HG02678 (cell line): ENCODE measurements around the gene CILP2.

Experiments
- ATAC-seq: cut with Tn5 transposase; IDR thresholded peaks from one replicate; pipeline ENCODE4 v1.9.1; 2021; ENCODE audit warnings: mild to moderate bottlenecking, moderate library complexity; ENCODE audit not compliant: unreplicated experiment

CILP2 gene

DNA sequence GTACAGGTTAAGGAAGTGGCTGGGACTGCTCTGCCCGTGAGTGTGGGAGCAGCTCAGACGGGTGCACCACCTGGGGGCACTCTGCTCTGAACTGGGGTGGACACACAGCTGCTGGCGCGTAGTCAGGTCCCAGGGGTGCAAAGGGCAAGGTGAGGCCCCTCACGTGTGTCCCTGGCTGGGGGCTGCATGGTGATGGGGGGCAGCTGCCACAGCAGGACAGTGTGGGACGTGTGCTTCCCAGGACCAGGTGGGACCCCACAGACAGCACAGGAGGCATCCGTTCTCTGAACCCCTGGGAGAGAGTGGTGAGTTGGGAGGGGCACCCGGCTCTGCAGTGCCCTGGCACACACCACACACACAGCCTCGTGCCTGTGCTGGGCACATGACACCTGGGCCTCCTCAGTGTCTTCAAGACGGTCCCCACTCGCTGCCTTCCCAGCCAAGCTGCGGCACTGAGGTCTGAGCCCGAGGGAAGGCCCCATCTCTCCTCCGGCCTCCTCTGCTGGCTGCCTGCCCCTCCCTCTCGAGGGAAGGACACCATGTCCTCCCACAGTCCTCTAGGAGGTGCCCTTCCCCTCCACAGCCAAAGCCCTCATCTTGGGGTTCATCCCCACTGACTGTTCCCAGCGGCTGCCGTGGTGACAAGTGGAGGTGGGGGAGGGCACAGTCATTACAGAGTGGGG lies 24.7 kb downstream of the CILP2 start:
- ATAC-seq = no peak

DNA sequence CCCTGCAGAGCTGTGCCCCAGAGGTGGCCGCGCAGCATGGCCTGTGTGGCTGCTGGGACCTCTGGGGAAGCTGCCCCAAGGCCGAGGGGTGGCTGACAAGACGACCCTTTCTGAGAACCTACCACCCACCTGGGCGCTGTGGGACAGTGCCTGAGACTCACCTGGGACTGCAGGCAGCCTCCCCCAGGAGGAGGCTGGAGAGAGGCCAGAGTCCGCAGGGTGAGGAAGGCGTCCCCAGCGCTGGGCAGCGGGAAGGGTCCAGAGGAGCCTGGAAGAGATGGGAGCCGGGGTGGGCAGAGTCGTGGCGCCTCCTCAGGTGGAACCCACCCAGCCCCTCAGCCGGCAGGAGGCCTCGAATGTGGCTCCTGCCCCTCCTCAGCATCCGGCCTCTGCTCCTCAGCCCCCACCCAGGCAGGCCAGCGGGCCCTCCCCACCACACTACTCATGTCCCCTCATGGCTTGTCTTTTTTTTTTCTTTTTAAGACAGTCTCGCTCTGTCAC lies 25.3 kb downstream of the CILP2 start:
- ATAC-seq = no peak

DNA sequence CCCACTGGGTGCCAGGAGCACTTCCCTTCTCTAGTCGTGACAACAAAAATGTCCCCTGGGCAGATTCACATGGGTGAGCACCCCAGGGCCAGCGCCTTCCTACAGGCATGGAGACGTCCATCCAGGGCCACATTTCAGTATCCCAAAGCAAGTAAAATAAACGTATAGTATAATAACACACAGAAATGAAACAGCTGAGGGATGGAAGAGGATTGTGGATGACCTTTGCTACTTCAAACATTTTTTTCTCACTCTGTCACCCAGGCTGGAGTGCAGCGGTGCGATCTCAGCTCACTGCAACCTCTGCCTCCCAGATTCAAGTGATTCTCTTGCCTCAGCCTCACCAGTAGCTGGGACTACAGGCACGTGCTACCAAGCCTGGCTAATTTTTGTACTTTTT lies 28.2 kb downstream of the CILP2 start:
- no peak for ATAC-seq

DNA sequence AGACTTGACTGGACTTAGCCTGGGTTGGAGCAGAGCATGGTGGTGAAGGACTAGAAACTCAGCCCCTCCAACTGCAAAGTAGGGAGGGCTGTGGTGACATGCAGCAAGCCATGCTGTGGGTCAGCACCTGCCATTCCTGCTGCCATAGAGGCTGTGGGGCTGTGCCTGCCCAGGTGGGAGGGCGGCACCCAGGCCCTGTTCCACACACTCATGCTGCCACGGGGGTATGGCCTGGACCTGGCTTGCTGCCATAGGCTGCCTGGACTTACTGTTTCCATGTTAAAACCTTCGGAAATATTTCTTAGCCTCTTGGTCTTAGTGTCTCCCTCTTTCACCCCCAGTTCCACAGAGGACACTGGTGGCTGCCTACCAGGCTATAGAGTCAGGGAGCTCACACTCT lies 29.3 kb downstream of the CILP2 start:
- no peak for ATAC-seq

DNA sequence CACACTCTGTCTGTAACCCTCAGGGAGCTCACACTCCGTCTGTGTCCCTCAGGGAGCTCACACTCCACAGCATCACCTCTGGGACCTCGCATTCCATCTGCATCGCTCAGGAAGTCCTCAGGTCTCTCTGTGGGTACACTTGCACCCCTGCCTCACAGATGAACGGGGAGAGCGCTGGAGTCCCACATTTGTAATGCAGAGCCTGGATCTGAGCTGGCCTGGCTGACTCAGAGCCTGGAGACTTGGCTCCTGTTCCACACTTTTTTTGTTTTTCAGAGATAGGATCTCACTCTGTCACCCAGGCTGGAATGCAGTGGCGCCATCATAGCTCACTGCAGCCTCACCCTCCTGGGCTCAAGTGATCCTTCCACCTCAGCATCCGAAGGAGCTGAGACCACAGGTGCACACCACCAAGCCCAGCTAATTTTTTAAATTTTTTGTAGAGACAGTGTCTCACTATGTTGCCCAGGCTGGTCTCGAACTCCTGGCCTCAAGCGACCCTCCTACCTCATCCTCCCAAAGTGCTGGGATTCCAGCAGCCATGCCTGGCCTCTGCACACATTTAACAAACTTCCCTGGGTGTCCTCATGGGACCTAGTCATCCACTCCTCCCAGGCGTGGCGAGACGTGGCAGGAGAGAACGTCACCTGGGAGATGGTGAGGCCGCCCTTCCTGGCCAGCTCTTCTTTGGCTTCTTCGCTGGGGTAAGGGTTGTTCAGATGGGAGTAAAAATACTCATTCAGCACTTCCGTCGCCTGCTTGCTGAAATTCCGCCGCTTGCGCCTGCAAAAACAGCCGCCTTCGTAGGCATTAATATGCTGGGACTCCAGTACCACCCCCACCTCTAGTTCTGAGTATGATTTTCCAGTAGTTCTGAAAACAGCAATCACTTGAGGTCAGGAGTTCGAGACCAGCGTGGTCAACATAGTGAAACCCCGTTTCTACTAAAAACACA lies 31.0 kb downstream of the CILP2 start:
- no peak for ATAC-seq

DNA sequence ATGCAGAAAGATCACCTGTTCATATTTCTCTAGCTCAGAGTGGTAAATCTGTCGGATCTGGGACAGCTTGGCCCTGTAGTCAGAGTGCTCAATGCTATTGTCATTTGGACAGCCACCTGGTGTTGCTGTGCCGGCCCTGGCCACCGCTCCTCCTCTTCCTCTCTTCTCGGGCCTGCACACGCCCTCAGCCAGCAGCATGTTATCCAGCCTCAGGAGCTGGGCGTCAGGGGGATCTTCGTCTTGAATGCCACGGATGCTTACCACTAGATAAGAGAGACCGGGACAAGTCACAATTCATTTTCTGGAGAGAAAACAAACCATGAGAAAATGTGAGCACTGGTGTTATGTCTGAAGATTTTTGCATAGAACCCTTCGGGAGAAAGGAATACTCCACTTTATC lies 32.5 kb downstream of the CILP2 start:
- no peak for ATAC-seq

DNA sequence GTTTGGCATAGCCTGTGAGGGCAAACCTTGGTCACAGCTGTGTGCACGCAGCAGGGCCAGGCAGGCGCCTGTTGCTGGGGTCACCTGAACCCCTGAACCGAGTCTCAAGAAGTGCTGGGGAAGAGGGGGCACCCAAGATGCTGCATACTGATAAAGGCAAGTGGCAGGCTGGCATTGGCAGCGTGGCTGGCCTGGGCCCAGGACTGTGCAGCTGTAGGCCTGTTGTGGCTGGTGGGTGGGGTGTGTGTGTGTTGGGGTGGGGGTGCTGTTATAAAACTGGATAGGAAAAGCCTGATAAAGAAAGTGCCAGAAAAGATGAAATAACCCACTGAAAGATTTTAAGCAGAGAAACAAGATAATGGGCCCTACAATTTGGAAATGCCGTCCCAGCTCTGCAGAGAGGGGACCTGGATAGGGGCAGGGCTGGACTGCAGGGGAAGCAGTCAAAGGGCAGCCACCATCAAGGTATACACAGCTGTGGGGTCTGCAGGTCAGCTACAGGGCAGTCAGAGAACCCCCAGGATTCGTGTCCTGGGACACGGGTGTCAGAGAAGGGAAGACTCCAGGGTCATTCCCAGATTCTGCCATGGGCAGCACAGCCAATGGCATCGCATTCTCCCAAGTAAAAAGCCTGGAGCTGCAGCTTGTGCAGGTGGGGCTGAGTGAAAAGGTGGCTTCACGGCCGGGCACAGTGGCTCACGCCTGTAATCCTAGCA lies 33.2 kb downstream of the CILP2 start:
- no peak for ATAC-seq

DNA sequence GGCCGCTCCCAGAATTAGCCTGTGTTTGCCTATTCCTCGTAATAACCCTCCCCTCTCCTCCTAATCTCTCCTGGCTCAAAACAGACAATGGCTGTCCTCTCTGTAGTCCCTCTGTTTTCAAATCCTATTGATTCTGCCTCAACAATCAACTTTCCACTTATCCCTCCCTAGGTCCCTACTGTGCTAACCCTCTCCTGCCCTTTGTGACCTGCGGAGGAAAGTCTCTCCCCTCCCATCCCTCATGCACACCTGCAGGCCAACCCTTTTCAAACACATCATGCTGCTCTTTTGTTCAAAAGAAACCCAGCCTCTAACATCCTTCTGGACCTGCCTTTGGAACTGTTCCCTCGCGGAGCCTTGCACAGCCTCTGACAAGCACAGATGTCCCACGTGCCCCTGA lies 37.3 kb downstream of the CILP2 start:
- ATAC-seq = no peak

DNA sequence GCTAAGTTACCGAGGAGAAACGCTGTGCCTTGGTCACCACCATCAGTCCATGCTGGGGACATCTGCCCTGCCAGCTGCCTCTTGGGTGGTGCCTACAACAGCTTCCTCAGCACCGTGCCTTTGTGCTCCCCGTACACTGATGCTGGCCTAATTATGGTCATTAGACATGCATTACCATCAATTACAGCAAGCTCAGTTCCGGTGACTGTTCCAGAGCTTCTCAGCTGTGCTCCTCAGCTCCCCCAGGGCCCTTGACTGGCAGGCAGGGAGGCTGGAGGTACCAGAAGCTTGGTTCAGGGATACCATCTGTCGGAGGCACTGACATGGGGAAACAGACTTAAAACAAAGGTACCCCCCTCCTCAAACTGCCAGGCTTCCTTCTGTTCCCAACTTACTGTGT lies 40.2 kb downstream of the CILP2 start:
- no peak for ATAC-seq

DNA sequence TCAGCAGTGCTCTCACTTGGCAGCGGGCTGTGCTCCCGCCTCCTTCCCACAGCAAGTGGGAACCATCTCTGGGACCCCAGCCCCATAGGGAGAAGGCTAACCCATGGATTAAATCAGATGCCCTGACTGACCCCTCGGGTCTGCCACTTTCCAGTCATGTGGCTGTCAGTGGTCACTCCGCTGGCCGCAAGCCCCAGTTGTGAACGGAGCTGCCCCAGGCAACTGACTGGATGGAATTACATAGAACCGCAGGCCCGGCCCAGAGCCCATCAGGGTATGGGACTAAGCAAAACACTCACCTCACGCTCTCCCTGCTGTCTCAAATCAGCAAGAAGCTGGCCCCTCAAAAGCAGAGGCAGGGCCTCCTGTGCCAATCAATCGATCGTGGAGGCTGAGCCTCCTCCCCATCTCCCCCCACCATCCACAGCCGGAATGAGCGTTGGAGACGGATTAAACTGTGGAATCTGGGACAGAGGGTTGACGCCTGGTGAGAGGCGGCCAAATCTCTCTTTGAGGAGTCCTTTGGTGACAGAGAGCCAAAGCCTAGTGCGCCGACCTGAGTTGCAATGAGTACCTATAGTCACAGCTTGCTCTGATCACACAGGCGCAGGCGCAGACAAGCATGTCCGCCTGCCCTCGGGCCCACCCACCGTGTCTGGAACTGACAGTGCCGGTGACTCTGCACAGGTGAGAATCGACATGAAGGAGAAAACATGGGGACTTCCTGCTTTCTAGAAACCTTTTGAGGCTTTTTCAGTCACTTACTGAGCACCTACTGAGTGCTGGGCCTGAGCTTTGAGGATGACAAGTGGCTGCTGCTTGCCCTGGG lies 41.7 kb downstream of the CILP2 start:
- no peak for ATAC-seq

DNA sequence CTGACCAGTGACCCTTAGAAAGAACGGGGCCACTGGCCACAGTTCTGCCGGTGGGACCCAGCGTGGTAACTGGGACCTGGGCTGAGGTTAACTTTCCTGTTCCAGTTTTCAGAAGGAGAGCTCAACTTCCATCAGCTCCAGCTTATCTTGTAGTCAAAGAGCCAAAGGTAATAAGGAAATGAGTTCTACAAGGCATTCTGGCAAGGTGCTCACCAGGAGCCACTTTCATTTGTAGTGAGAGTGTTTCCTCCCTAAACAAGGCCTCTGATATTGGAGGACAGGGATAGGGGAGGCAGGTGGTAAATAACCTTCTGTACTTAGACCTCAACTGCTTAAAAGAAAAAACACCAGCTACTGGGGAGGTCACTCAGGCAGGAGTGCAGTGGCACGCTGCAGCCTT lies 42.4 kb downstream of the CILP2 start:
- ATAC-seq = no peak

DNA sequence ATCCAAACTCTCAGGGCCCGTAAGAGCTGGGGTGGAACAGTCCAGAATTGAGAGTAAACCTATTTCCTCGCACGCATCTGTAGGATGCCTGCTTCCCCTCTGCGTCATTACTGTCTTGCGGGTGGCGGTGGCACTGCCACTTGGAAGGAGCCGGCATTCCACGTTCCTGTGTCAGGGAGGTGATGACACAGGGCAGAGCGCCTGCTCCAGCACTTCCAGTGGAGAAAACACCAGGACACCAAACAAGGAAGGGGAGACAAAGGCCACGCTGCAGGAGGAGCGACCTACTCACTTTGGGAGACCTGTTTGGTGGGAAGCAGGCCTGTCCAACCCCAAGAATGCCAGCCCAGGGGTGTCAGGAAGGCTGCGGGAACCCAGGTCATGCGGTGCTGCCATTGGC lies 43.3 kb downstream of the CILP2 start:
- no peak for ATAC-seq

DNA sequence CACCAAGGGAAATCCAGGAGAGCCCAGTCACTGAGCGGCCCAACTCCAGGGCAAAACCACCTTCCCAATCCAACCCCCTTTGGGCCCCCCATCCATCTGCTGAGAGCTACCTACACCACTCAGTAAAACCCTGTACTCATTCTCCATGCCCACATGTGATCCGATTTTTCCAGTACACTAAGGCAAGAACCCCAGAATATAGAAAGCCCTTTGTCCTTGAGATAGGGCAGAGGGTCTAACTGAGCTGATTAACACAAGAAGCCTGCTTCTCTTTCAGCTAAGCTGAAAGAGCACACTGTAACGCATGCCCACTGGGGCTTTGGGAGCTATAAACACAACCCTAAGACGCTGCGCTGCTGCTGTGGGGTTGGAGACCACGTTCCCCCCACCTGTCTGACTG lies 44.4 kb downstream of the CILP2 start:
- no peak for ATAC-seq

DNA sequence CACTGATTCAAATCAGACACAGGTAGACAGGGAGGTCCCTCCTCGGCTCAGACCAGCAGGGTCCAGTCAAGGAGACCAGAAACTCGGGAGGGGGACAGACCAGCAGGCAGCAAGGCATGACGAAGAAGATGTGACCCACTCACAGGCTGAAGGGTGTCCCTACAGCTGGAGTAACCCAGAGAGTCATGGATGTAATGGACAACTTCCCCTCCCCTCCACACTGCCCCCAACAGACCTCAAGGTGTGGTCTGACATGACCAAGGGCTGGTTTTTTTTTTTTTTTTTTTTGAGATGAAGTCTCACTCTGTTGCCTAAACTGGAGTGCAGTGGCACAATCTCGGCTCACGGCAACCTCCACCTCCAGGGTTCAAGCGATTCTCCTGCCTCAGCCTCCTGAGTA lies 46.3 kb downstream of the CILP2 start:
- no peak for ATAC-seq

DNA sequence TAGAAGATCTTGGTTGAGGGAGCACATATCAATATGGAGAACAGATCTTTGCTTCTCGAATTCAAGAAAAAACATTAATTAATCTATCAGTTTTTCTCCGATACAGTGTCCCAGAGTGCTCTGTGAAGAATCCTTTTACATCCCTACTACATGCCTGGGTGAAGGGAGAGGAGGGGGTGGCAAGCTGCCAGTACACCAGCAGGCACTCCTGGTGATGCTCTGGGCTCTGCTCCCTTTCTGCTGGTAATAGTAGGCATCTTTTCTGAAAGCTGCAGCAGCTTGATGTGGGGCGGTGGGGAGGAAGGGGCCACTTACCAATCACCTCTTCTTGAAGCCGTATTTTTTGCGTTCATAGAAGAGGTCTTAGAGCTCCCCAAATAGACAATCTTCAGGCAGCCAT lies 49.7 kb downstream of the CILP2 start:
- no peak for ATAC-seq

DNA sequence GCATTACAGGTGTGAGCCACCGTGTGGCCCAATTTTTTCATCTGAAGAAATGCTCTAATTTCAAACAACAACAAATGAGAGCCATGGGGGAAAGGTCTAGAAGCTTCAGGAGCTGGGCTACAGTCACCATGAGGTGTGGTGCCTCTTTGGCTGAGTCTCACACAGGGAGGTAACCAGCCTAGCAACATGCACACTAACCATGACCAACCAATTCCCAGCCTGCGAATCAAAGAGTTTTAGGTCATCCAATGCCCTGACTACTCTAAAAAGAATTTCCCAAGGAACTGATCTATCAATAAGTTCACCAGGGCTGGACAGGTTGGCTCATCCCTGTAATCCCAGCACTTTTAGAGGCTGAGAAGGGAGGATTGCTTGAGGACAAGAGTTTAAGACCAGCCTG lies 50.5 kb downstream of the CILP2 start:
- no peak for ATAC-seq

DNA sequence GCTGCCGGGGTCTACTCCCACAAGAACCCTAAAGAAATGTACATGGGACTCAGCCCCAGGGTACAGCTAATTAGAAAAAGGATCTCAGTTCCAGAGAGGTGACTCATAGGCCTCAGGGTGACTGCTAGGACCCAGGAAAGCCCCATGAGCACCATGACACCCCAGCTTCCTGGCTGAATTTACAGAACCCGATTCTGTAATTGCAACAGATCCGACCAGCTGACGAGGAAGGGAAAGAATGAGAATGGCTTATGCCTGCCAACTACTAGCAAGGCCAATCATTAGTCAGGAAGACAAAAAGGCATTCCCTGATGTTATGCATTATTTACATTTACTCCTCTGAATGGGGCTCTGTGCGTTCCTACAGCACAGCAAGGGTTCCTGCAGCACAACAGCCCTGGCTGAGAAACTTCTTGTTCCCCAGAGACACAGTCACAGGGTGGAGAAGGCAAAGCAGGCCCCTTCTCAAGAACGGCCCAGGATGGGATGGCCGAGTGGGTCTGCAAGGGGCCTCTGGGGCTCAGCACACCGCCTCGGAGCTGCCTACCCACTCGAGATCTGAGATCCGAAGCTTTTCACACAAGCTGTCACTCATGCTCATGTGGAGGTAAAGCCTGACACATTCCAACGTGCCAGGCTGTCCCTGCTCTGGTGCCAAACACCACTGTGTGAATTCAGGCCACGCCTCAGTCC lies 53.2 kb downstream of the CILP2 start:
- ATAC-seq = no peak

DNA sequence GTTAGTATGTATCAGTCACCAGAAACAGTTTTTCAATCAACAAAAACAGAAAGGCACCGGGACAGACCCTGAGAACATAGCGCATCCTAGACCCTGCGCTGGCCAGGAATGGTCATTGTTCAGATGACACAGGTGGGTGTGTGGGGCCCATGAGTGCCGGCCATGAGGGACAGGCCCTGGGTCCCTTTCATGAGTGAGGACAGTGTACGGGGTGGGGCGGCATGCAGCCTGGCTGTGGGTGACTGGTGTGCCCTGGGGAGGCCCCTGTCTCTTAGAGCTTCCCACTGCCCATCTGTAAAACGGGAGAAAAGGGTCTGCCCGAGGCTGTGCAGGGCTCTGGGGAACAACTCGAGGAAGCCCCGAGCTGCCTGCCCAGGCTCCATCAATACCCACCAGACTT lies 54.6 kb downstream of the CILP2 start:
- no peak for ATAC-seq

DNA sequence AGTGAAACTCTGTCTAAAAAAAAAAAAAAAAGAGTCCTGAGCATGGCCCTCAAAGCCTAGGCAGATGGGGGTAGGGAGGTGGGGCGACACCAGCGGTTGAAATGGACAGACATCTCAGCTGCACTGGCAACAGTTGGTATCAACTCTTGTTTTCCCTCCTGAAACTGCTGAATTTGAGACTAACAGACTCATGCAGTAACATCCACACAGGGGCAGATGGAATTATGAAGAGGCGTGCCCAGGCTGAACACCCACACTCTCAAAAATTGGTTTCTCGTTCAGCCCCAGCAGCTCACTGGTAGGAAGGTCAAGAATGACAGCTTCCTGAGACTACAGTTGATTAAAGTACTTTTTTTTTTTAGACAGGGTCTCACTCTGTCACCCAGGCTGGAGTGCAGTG lies 56.3 kb downstream of the CILP2 start:
- no peak for ATAC-seq

DNA sequence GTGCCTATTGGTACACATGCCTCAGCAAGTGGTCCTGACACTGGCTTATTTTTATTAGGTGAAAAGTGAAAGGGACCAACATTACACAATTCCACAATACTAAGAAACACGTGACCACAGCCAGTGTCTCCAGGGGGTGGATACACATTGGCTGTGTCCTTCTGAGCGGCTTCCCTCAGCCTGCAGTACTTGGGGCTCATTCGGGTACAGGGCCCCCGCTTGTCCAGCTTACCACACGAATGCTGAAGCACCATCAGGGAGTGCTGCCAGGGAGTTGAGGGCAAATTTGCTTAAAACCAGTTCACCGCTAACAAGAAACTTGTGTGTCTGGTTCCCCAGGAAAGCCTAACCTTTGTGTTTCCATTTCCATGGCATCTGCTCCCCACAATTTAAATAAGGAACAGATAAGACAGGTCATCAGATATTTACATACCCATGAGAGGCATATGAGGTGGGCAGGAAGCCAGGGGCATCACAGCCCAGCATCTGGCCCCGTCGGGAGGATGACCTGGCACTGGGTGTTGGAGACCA lies 57.2 kb downstream of the CILP2 start:
- ATAC-seq = no peak
